Fibroblast of lung (primary cell): ENCODE data around the gene NEDD4L.

Experiments used
- EZH2 ChIP-seq: IDR thresholded peaks from 2 replicates; pipeline ENCODE4 v1.5.1; 2012; ENCODE audit warnings: low read length, control low read depth, mild to moderate bottlenecking; ENCODE audit errors: missing control alignments
- TF ChIP-seq, protein P1 (sequence below), 2 donors: IDR thresholded peaks in 1 of 2; conservative IDR thresholded peaks in 1 of 2; 1 replicate in 1 of 2; 2 replicates in 1 of 2; pipeline ENCODE4 v1.5.1; 2011 to 2012; ENCODE audit warnings: low read length in 2 of 2, control low read depth in 1 of 2, inconsistent platforms in 1 of 2, low read depth in 1 of 2, mild to moderate bottlenecking in 1 of 2

DNA sequence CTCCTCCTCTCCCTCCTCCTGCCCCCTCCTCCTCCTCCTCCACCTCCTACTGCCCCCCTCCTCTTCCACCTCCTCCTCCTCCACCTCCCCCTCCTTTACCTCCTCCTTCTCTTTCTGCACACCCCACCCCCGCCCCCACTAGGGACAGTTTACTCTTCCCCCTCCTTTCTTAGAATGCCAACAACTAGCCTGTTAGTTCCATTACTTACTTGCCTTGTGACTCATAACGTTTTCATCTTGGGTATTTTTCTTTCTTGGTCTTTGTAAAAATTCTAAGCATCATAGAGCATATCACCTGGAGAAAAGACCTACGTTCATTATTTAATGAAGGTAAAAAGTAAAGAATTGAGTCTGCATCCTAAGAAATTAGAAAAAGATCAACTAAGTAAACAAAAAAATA, 165.3 kb downstream of the NEDD4L start:
- TF ChIP-seq, protein P1, sequence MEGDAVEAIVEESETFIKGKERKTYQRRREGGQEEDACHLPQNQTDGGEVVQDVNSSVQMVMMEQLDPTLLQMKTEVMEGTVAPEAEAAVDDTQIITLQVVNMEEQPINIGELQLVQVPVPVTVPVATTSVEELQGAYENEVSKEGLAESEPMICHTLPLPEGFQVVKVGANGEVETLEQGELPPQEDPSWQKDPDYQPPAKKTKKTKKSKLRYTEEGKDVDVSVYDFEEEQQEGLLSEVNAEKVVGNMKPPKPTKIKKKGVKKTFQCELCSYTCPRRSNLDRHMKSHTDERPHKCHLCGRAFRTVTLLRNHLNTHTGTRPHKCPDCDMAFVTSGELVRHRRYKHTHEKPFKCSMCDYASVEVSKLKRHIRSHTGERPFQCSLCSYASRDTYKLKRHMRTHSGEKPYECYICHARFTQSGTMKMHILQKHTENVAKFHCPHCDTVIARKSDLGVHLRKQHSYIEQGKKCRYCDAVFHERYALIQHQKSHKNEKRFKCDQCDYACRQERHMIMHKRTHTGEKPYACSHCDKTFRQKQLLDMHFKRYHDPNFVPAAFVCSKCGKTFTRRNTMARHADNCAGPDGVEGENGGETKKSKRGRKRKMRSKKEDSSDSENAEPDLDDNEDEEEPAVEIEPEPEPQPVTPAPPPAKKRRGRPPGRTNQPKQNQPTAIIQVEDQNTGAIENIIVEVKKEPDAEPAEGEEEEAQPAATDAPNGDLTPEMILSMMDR (conservative IDR thresholded peaks at IDR 0.05 in 1 of 2, IDR thresholded peaks at IDR 0.05 in 1 of 2; ENCODE audit: low read depth in 1 of 2, low read length in 2 of 2) = no peak
- TF ChIP-seq EZH2 = no peak
